ENCODE measurements around the gene TMX2.
A peak's percentile ranks its signal among the peaks of the same experiment; 100 is the strongest.
"Not testable (repeated sequence)": the region's sequence is repeated elsewhere in the genome, so short reads cannot be mapped to it uniquely, and the experiment has no call there.

The TMX2 gene

DNA sequence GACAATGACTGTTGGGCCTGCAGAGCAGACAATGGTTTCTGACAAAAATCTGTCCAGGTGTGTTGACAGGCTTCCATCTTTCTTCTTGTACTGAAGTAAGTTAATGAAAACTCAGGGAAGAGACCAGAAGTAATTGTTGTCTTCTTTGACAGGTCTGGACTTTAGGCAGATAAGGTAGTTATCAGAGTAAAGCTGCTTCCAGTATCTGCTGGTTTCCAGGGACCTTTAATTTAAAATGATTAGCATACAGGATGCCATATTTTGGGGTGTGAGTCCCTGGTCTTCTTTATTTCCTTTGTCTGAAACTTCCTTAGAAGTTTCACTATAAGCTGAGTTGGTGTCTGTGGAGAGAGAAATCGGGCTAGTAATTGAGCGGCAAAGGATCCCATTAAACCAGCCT is 1.4 kb downstream of the TMX2 start:
- DNase-seq (ENCODE audit: low spot score) = no peak

DNA sequence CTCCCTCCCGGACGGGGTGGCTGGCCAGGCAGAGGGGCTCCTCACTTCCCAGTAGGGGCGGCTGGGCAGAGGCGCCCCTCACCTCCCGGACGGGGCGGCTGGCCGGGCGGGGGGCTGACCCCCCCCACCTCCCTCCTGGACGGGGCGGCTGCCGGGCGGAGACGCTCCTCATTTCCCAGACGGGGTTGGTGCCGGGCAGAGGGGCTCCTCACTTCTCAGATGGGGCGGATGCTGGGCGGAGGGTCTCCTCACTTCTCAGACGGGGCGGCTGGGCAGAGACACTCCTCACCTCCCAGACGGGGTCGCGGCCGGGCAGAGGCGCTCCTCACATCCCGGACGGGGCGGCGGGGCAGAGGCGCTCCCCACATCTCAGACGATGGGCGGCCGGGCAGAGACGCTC is 4.3 kb downstream of the TMX2 start:
- not testable (repeated sequence) for DNase-seq (ENCODE audit: low spot score)

DNA sequence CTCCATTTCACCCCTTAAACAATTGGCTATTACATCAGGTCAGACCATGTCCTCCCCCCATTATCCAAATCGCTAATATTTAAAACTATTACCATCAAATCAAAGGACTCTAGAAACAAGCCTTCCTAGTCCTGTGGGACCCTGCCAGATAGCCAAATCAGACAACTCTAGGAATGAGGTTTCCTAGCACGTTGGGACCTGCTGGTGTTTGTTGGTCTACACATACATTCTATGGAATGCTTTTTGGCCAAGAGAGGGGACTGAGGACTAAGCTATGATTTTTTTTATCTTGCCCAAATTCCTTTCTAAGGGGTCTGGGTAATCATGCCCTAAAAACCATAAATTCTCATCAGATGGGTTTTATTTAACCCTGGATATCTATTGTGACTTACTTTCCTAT is 14.8 kb downstream of the TMX2 start:
- no peak for DNase-seq (ENCODE audit: low spot score)

DNA sequence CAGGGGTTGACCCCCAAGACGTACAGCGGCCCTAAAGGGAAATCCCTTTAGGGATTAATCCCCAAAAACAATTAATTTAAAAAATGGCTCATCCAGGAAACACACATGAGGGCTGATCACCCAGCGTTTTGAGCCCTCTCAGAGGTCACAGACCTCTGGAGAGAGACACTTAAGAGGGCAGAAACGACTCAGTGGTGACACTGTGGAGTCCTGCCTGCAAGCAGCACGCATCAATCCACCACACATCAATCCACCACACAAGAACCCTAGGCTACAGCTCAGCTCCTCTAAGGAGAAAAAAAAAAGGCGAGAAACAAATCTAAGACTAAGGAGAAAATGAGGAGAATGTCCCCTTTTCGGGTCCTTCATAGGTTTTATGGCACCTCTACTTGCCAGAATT is 16.4 kb downstream of the TMX2 start:
- no peak for DNase-seq (ENCODE audit: low spot score)

GRCh38 chr11:57729479-57729878 is 17.1 kb downstream of the TMX2 start:
- DNase-seq (ENCODE audit: low spot score) = no peak

DNA sequence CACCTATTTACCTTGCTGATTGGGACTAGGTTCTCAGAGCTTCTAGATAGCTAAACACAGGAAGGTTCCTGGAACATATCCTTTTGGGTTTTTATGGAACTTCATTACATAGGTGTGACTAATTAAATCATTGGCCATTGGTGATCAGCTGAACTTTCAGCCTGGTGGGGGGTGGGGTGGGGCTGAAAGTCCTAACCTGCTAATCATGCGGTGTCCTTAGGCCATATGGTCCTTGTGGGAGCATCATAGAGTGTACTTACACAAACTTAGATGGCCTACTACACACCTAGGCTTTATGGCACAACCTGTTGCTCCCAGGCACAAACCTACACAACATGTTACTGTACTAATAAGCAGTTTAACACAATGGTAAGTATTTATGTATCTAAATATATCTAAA is 20.3 kb downstream of the TMX2 start:
- no peak for DNase-seq (ENCODE audit: low spot score)

- no peak for DNase-seq (ENCODE audit: low spot score)
Observed at GRCh38 chr11:57735619-57736298, 23.4 kb downstream of the TMX2 start.

GRCh38 chr11:57741132-57742086 is 29.0 kb downstream of the TMX2 start, which contains the start of gene SELENOH:
Gene SELENOH, plus strand, starts transcription at chr11:57741491. Its CDS starts 105 bp downstream, at chr11:57741596.
- DNase-seq (ENCODE audit: low spot score) = peak; percentile 95

DNA sequence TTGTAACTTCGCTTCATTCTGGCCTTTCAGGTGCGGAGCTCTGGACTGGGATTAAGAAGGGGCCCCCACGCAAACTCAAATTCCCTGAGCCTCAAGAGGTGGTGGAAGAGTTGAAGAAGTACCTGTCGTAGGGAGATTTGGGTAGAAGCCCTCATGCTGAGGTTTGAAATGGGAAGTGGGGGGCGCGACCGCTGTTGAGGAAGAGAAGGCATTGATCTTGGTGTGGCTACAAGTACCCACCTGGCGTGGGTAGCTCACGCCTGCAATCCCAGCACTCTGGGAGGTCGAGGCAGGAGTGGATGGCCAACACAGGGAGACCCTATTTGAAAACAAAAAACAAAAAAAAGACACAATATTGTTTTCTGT is 29.7 kb downstream of the TMX2 start:
- DNase-seq (ENCODE audit: low spot score) = no peak

- no peak for DNase-seq (ENCODE audit: low spot score)
Observed at GRCh38 chr11:57744357-57744756, 32.0 kb downstream of the TMX2 start.

- DNase-seq (ENCODE audit: low spot score) = no peak
Observed at GRCh38 chr11:57745206-57745605, 32.8 kb downstream of the TMX2 start.

GRCh38 chr11:57746920-57747319 is 34.5 kb downstream of the TMX2 start:
- DNase-seq (ENCODE audit: low spot score) = no peak

DNA sequence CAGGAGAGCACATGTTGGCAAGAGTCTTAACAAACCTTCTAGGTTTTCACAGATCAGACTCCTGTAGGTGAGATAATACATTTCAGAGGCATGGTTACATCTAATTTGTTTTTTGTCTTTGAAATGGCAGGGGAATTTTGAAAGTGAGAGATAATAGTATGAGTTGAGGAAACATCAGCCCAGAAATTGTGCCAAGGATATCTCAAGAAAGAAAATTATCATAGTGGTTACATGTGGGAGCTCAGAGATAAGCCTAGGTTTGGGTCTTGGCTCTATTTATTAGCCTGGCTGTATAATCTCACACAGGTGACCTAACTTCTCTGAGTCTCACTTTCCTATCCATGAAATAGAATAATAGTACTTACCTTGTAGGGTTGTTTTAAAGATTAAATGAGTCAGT is 38.8 kb downstream of the TMX2 start:
- DNase-seq (ENCODE audit: low spot score) = no peak

DNA sequence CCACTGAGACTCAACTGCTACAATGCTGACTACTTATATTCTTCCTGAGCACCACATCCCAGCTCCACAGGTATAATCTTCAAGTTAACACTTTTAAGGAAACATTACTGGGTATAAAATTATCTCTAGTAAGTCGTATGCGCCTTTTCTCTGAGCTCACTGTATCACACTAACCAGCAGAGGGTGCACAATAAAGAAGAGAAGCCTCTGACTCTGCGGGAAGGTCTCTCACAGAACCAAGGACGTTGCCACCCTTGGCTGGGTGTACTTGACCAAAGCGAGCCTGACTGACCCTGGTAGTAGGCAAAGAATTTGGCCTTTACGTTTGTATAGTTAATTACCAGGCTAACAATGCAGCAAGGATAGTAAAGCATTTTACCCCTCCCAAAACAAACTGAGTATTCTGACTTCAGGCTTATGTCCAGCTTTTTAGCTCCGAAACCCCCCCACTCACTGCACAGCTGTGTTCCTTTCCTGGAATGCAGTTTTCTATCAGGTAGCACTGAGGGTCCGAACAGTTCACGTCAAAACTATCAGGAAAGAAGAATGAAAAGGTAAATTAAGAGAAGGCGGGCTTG is 39.4 kb downstream of the TMX2 start, which contains the start of gene BTBD18:
Gene BTBD18, minus strand, starts transcription at position 144 of the 578 bp plus-strand sequence. CDS start 631 bp downstream, outside the sequence.
- peak; percentile 75 for DNase-seq (ENCODE audit: low spot score)

DNA sequence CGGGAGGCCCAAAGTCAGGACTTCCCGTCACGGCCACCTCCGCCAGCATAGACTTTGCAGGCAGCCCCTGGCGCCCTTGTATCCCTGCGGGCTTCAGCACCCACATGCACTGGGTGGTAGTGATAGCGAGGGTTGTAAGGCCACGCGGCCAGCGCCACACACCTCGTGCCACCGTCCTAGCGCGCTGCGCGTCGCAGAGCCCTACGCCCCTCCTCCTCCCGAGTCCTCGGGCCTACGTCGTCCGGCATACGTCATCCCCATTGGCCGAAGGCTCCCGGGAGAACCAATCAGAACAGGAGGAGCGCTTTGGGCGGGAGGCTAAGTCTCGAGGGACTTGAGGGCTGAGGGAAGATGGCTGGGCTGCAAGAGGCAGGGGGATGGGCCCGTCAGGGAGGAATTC is 40.6 kb downstream of the TMX2 start:
- DNase-seq (ENCODE audit: low spot score) = no peak

DNA sequence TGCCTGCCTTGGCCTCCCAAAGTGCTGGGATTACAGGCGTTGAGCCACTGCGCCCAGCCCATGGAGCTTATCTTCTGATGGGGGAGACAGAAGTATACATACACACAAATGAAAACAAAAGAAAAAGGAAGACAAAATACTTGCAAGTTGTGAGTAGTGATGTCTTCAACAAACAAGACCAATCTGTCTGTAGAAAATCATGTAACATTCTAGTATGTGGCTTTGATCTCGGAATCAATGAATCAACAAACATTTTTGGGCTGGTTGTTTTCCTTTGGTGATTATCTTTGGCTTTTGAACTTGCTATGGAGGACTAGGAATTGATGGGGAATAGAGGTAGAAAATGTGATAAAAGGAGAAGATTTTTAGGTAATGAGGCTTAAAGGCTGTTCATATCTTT is 45.8 kb downstream of the TMX2 start:
- DNase-seq (ENCODE audit: low spot score) = no peak

- peak; percentile 98 for DNase-seq (ENCODE audit: low spot score)
Observed at GRCh38 chr11:57761301-57762234, 49.2 kb downstream of the TMX2 start, which contains the start of gene CTNND1. Gene CTNND1, plus strand, starts transcription at chr11:57761802. Its CDS starts 29,677 bp downstream, at chr11:57791479.

- peak; percentile 30 for DNase-seq (ENCODE audit: low spot score)
Observed at GRCh38 chr11:57762235-57762861, 50.0 kb downstream of the TMX2 start.

GRCh38 chr11:57763568-57763967 is 51.2 kb downstream of the TMX2 start:
- peak; percentile 73 for DNase-seq (ENCODE audit: low spot score)

GRCh38 chr11:57764021-57764420 is 51.6 kb downstream of the TMX2 start:
- DNase-seq (ENCODE audit: low spot score) = no peak

DNA sequence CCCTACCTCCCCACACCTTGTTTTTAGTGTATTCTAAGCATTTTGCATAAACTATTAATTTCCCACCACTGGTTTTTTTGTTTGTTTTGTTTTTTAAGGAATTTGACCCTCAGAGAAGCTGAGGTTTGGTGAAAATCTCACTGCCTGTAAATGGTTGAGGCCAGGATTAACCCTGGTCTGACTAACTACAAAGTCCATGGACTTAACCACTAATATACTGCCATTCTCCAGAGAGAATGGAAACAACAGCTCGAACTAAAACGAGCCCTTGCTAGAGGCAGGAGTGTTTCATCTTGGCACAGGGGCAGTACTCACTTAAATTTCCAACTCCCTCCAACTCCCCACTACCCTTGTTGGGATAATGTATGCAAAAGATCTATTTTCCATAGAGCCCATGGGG is 52.2 kb downstream of the TMX2 start:
- DNase-seq (ENCODE audit: low spot score) = no peak

All from pons (tissue), 1 donor.